H1 (cell line): ENCODE results near the gene ATL3. TPM values are rescaled to one million over a fixed set of nuclear protein-coding genes. Genes with fewer than 3 reads are reported as not detected.
A peak's percentile ranks its signal among the peaks of the same experiment; 100 is the strongest.

Source experiments
- CTCF ChIA-PET: fragments of 300-600 bp; sonication (Branson Sonifier 250); formaldehyde crosslinking; loops from one replicate; lab custom pipeline; 2021; ENCODE audit not compliant: partially characterized antibody; lab: Charles Lee
- POLR2A ChIA-PET: fragments of 300-600 bp; sonication (Branson Sonifier 250); formaldehyde crosslinking; loops from one replicate; lab custom pipeline; 2021; ENCODE audit warnings: inconsistent platforms; ENCODE audit not compliant: partially characterized antibody; lab: Charles Lee
- DNase-seq, 2 experiments: peaks; one replicate each; pipeline versions ENCODE4 v3.0.0 to v3.0.0-alpha.2; 2010 to 2022; ENCODE audit warnings: low spot score in 2 of 2, low read depth in 1 of 2, mixed read lengths in 1 of 2
- FAIRE-seq: peaks from 2 replicates; lab custom pipeline; 2011; peaks lifted over from hg19 to GRCh38; lab: Jason Lieb, UNC
- H2AFZ ChIP-seq: 2 replicates; pipeline ENCODE4 v1.8.1; 2012; ENCODE audit warnings: low read length, inconsistent platforms
- H2AK5ac ChIP-seq: 2 replicates; pipeline ENCODE4 v1.6.1; 2013; ENCODE audit warnings: low read depth, low read length
- H2BK120ac ChIP-seq: replicated peaks from 2 replicates; pipeline ENCODE3; 2013; ENCODE audit warnings: low read depth, low read length, inconsistent platforms
- H2BK12ac ChIP-seq: 2 replicates; pipeline ENCODE4 v1.6.1; 2013; ENCODE audit warnings: low read depth, low read length
- H2BK15ac ChIP-seq: 2 replicates; pipeline ENCODE4 v1.6.1; 2013; ENCODE audit warnings: low read length
- H2BK20ac ChIP-seq: 2 replicates; pipeline ENCODE4 v1.6.1; 2013; ENCODE audit warnings: low read length
- H2BK5ac ChIP-seq: 2 replicates; pipeline ENCODE4 v1.6.1; 2013; ENCODE audit warnings: low read depth, low read length
- H3K14ac ChIP-seq: 2 replicates; pipeline ENCODE4 v1.6.1; 2013; ENCODE audit warnings: inconsistent platforms; ENCODE audit not compliant: insufficient read length
- H3K18ac ChIP-seq: 2 replicates; pipeline ENCODE4 v1.6.1; 2013; ENCODE audit warnings: low read length; ENCODE audit errors: extremely low read depth
- H3K23ac ChIP-seq: 2 replicates; pipeline ENCODE4 v1.6.1; 2013; ENCODE audit warnings: inconsistent platforms; ENCODE audit not compliant: insufficient read length
- H3K23me2 ChIP-seq: 2 replicates; pipeline ENCODE4 v1.6.1; 2013; ENCODE audit warnings: low read depth, low read length
- H3K27ac ChIP-seq: 2 replicates; pipeline ENCODE4 v1.6.1; 2011; ENCODE audit warnings: low read depth, low read length, inconsistent platforms
- H3K27me3 ChIP-seq, 4 experiments: replicated peaks in 1 of 4; 1 replicate in 1 of 4; 2 replicates in 3 of 4; pipeline versions ENCODE4 v1.6.1 to v1.8.1; 2011 to 2013; ENCODE audit warnings: low read length in 3 of 4, mild to moderate bottlenecking in 3 of 4, inconsistent platforms in 2 of 4, mixed read lengths in 2 of 4, moderate library complexity in 1 of 4; ENCODE audit not compliant: control insufficient read depth in 3 of 4, insufficient read depth in 3 of 4; ENCODE audit errors: extremely low read depth in 1 of 4
- H3K36me3 ChIP-seq, 4 experiments: 2 replicates each; pipeline versions ENCODE4 v1.6.1 to v1.8.1; 2011 to 2013; ENCODE audit warnings: mild to moderate bottlenecking in 4 of 4, low read length in 3 of 4, moderate library complexity in 2 of 4, control low read depth in 1 of 4, inconsistent platforms in 1 of 4; ENCODE audit not compliant: insufficient read depth in 4 of 4, control insufficient read depth in 2 of 4
- H3K4ac ChIP-seq: replicated peaks from 2 replicates; pipeline ENCODE3; 2013; ENCODE audit warnings: low read length, low read depth, mixed read lengths, inconsistent platforms; ENCODE audit not compliant: insufficient read length
- H3K4me1 ChIP-seq, 4 experiments: replicated peaks in 1 of 4; 1 replicate in 1 of 4; 2 replicates in 3 of 4; pipeline versions ENCODE4 v1.6.1 to v1.8.1; 2011 to 2013; ENCODE audit warnings: low read length in 3 of 4, inconsistent platforms in 2 of 4, mixed read lengths in 1 of 4; ENCODE audit not compliant: insufficient read depth in 4 of 4, control insufficient read depth in 3 of 4
- H3K4me2 ChIP-seq, 2 experiments: 2 replicates each; pipeline versions ENCODE4 v1.6.1 to v1.8.1; 2011 to 2013; ENCODE audit warnings: low read depth in 2 of 2, low read length in 2 of 2, control low read depth in 1 of 2, inconsistent platforms in 1 of 2, mild to moderate bottlenecking in 1 of 2; ENCODE audit not compliant: insufficient read depth in 1 of 2
- H3K4me3 ChIP-seq, 4 experiments: fragments of 200-600, 300-600 bp in 1 of 4; sonication (generic), shearing (Covaris generic), sonication (Bioruptor Twin) in 1 of 4; 2 replicates each; pipeline versions ENCODE4 v1.5.1 to v1.8.1; 2011 to 2016; ENCODE audit warnings: low read length in 4 of 4, low read depth in 3 of 4, control low read depth in 2 of 4, inconsistent platforms in 2 of 4, mild to moderate bottlenecking in 2 of 4, mixed read lengths in 1 of 4, moderate library complexity in 1 of 4; ENCODE audit not compliant: insufficient read depth in 2 of 4; ENCODE audit errors: extremely low read depth in 1 of 4
- H3K56ac ChIP-seq: replicated peaks from 2 replicates; pipeline ENCODE3; 2013; ENCODE audit warnings: low read depth, mild to moderate bottlenecking, mixed read lengths, low read length, inconsistent platforms; ENCODE audit not compliant: insufficient read length
- H3K79me1 ChIP-seq: 2 replicates; pipeline ENCODE4 v1.6.1; 2013; ENCODE audit warnings: low read depth, low read length, control low read depth
- H3K79me2 ChIP-seq, 2 experiments: 2 replicates each; pipeline versions ENCODE4 v1.6.1 to v1.8.1; 2012 to 2013; ENCODE audit warnings: low read length in 2 of 2, mild to moderate bottlenecking in 2 of 2, inconsistent platforms in 1 of 2; ENCODE audit not compliant: insufficient read depth in 2 of 2, control insufficient read depth in 1 of 2
- H3K9ac ChIP-seq, 4 experiments: replicated peaks in 1 of 4; 1 replicate in 1 of 4; 2 replicates in 3 of 4; pipeline versions ENCODE4 v1.6.1 to v1.8.1; 2011 to 2013; ENCODE audit warnings: low read depth in 3 of 4, low read length in 3 of 4, control low read depth in 2 of 4, mild to moderate bottlenecking in 2 of 4, moderate library complexity in 2 of 4, inconsistent platforms in 1 of 4; ENCODE audit errors: extremely low read depth in 1 of 4
- H3K9me3 ChIP-seq, 2 experiments: 2 replicates each; pipeline versions ENCODE4 v1.6.1 to v1.8.1; 2012 to 2013; ENCODE audit warnings: mild to moderate bottlenecking in 2 of 2, moderate library complexity in 2 of 2, control low read depth in 1 of 2, inconsistent platforms in 1 of 2, low read depth in 1 of 2, low read length in 1 of 2, mixed read lengths in 1 of 2; ENCODE audit not compliant: insufficient read depth in 2 of 2
- H4K20me1 ChIP-seq, 2 experiments: replicated peaks in 1 of 2; 2 replicates each; pipeline versions ENCODE3 to v1.8.1; 2011 to 2013; ENCODE audit warnings: inconsistent platforms in 2 of 2, low read length in 2 of 2, mild to moderate bottlenecking in 1 of 2; ENCODE audit not compliant: insufficient read depth in 2 of 2, control insufficient read depth in 1 of 2
- H4K5ac ChIP-seq: 2 replicates; pipeline ENCODE4 v1.6.1; 2013; ENCODE audit warnings: low read length, low read depth, mixed read lengths, inconsistent platforms; ENCODE audit not compliant: insufficient read length
- H4K8ac ChIP-seq: 2 replicates; pipeline ENCODE4 v1.8.0; 2013; ENCODE audit warnings: mild to moderate bottlenecking, moderate library complexity, low read length, inconsistent platforms; ENCODE audit not compliant: insufficient read depth; ENCODE audit errors: extremely low read depth
- H4K91ac ChIP-seq: replicated peaks from 2 replicates; pipeline ENCODE3; 2013; ENCODE audit warnings: low read length, mixed read lengths, inconsistent platforms; ENCODE audit not compliant: insufficient read length
- KDM5A ChIP-seq: fragments of 200-600 bp; IDR thresholded peaks from 2 replicates; pipeline ENCODE4 v1.7.1; 2012; ENCODE audit warnings: mild to moderate bottlenecking, low read length, inconsistent platforms, mixed read lengths
- MAX ChIP-seq: IDR thresholded peaks from 2 replicates; pipeline ENCODE4 v1.6.1; 2012; ENCODE audit warnings: inconsistent platforms
- RNF2 ChIP-seq: fragments of 200-900, 300-1000 bp; sonication (generic); IDR thresholded peaks from 2 replicates; pipeline ENCODE4 v1.7.1; 2016; ENCODE audit warnings: borderline replicate concordance, low read depth, mild to moderate bottlenecking, antibody characterized with exemption, low read length; ENCODE audit not compliant: poor library complexity, severe bottlenecking; ENCODE audit errors: missing control alignments
- SAP30 ChIP-seq: fragments of 300-600 bp; sonication (generic); IDR thresholded peaks from 2 replicates; pipeline ENCODE4 v1.7.1; 2012; ENCODE audit warnings: low read length, moderate library complexity, mild to moderate bottlenecking, inconsistent platforms; ENCODE audit not compliant: insufficient read depth, insufficient replicate concordance
- WGBS, 2 experiments: shearing (Covaris generic) in 1 of 2; methylation state at CpG; one replicate each; pipeline versions ENCODE4 v1.1.6 to v1.1.7; 2013 to 2015; ENCODE audit warnings: low lambda C conversion rate in 2 of 2, mixed read lengths in 2 of 2, inconsistent platforms in 1 of 2, low coverage in 1 of 2, missing lambda C conversion rate in 1 of 2; ENCODE audit not compliant: insufficient replicate concordance in 2 of 2, insufficient coverage in 1 of 2, insufficient read length in 1 of 2; ENCODE audit errors: extremely low coverage in 1 of 2, missing lambda C conversion rate in 1 of 2; 5-methylcytosine and 5-hydroxymethylcytosine counted together
- polyA plus RNA-seq, 7 experiments: library from polyadenylated mRNA; depleted of rRNA in 3 of 7; stranded (reverse) in 5 of 7; unstranded in 2 of 7; fragments of >200 nt in 5 of 7; fragments of 200-250 nt in 2 of 7; gene quantifications; 1 replicate in 5 of 7; 2 replicates in 1 of 7; 4 replicates in 1 of 7; pipeline versions ENCODE4 v1.2.1 to v1.2.3, GENCODE V29; 2011 to 2013; ENCODE audit warnings: missing spikeins in 2 of 7, mixed read lengths in 2 of 7
- total RNA-seq: library from RNA; stranded (reverse); fragmentation: NEBNext Ultra II Directional; extraction: Animal tissue kit (Norgen Biotek cat#: 25700); gene quantifications from 2 replicates; pipeline ENCODE4 v1.2.1, GENCODE V29; 2021

ATL3 gene
- total and polyA plus RNA-seq, 2 of the 8 experiments (the other 6 are each of a cell fraction or from before 2014, with no cell fraction given), result 7.8 to 24.5 TPM

- Histone ChIP-seq H3K9ac (no peak overlapping the region), H4K91ac (no peak overlapping the region), H3K4me2 (no peak overlapping the region), H3K27ac (no peak overlapping the region), H4K8ac (no peak overlapping the region), H3K79me1 (no peaks in the 10 kb centered on the region), H3K56ac (no peak overlapping the region), H3K18ac (no peak overlapping the region), H3K4me3 (no peak overlapping the region), H2BK12ac (no peak overlapping the region), H2BK15ac (no peak overlapping the region), H2BK5ac (no peak overlapping the region), H4K5ac (no peak overlapping the region), H3K4me1 (peaks cover 0 to 3% (median under 1%) of the 10 kb centered on the region in 4 experiments; a peak in 5 of 7 replicates), H3K23me2 (0 out of 2 replicates have a peak, but pooled peaks cover 1% of the 10 kb centered on the region), H3K9me3 (no peaks in the 10 kb centered on the region), H3K36me3 (no peaks in the 10 kb centered on the region), H3K4ac (no peak overlapping the region), H2AFZ (0 out of 2 replicates have a peak overlapping the region, but pooled peaks have one; percentile 11), H2BK120ac (no peak overlapping the region), H3K23ac (no peak overlapping the region), H2BK20ac (no peak overlapping the region), H3K79me2 (no peaks in the 10 kb centered on the region), H2AK5ac (no peak overlapping the region), H3K14ac (no peak overlapping the region), H3K27me3 (no peaks in the 10 kb centered on the region), H4K20me1 (no peaks in the 10 kb centered on the region)
- peak in 1 of 2 experiments; percentile 1 for DNase-seq
- no peak for TF ChIP-seq MAX
- TF ChIP-seq RNF2, result no peak
- no peak for TF ChIP-seq KDM5A
- no peak for TF ChIP-seq SAP30
- POLR2A ChIA-PET, result interaction anchor here (0.7 to 1.5 kb wide), 3 partner anchors 11 to 141 kb away, joined by 3 to 4 read pairs (median 3); no protein-coding TSS in a partner anchor
- WGBS, 2 experiments, result 83% methylated on average over 1 of the region's 1 CpG; no CpG with 5 or more reads in 1 of the 2 experiments
- CTCF ChIA-PET, result interaction anchor here (0.6 to 5.6 kb wide), 4 partner anchors 15 to 682 kb away, joined by 3 to 27 read pairs (median 4); no protein-coding TSS in a partner anchor
- FAIRE-seq, result no peak
Observed at GRCh38 chr11:63621071-63621470, 50.1 kb downstream of the ATL3 start.
